ENCODE data around the gene MLF2.

MLF2 gene

GRCh38 chr12:6778217-6778573, 25.3 kb upstream of the MLF2 start:
- peak; percentile 35 for DNase-seq (ENCODE audit: low read depth)

- DNase-seq (ENCODE audit: low read depth) = no peak
These were observed 24.4 kb upstream of the MLF2 start for GRCh38 chr12:6777386-6777785.

GRCh38 chr12:6775185-6776174, 22.5 kb upstream of the MLF2 start:
- no peak for DNase-seq (ENCODE audit: low read depth)

GRCh38 chr12:6774499-6775062, 21.6 kb upstream of the MLF2 start:
- DNase-seq (ENCODE audit: low read depth) = no peak

GRCh38 chr12:6773590-6774351, 20.8 kb upstream of the MLF2 start:
- DNase-seq (ENCODE audit: low read depth) = no peak

- DNase-seq (ENCODE audit: low read depth) = no peak
These were observed 20.0 kb upstream of the MLF2 start for GRCh38 chr12:6772726-6773589.

- no peak for DNase-seq (ENCODE audit: low read depth)
These were observed 19.4 kb upstream of the MLF2 start, which contains the start of gene LAG3 for GRCh38 chr12:6772331-6772695. TSS of gene LAG3 (plus strand) at chr12:6772520. CDS start at chr12:6772853, 333 bp downstream.

- DNase-seq (ENCODE audit: low read depth) = no peak
These were observed 18.8 kb upstream of the MLF2 start for GRCh38 chr12:6771509-6772330.

- peak; percentile 25 for DNase-seq (ENCODE audit: low read depth)
These were observed 18.2 kb upstream of the MLF2 start for GRCh38 chr12:6771091-6771495.

GRCh38 chr12:6770600-6770999, 17.7 kb upstream of the MLF2 start:
- DNase-seq (ENCODE audit: low read depth) = no peak

GRCh38 chr12:6770094-6770493, 17.2 kb upstream of the MLF2 start:
- no peak for DNase-seq (ENCODE audit: low read depth)

- DNase-seq (ENCODE audit: low read depth) = no peak
These were observed 16.7 kb upstream of the MLF2 start for GRCh38 chr12:6769666-6770065.

GRCh38 chr12:6768990-6769389, 16.0 kb upstream of the MLF2 start:
- peak; percentile 55 for DNase-seq (ENCODE audit: low read depth)

GRCh38 chr12:6768437-6768914, 15.5 kb upstream of the MLF2 start:
- peak; percentile 33 for DNase-seq (ENCODE audit: low read depth)

GRCh38 chr12:6767353-6768319, 14.7 kb upstream of the MLF2 start:
- DNase-seq (ENCODE audit: low read depth) = peak; percentile 48

GRCh38 chr12:6766651-6767349, 13.9 kb upstream of the MLF2 start:
- DNase-seq (ENCODE audit: low read depth) = peak; percentile 76

- DNase-seq (ENCODE audit: low read depth) = peak; percentile 97
These were observed 13.0 kb upstream of the MLF2 start, which contains the start of gene PTMS for GRCh38 chr12:6765634-6766581. TSS of gene PTMS (plus strand) at chr12:6766363. CDS start at chr12:6766706, 343 bp downstream.

All from EH (cell line).